GM18867 (cell line): ENCODE data around the gene OXLD1.

Experiments
- ATAC-seq: cut with Tn5 transposase; IDR thresholded peaks from one replicate; pipeline ENCODE4 v1.9.1; 2021; ENCODE audit warnings: mild to moderate bottlenecking, moderate library complexity; ENCODE audit not compliant: unreplicated experiment

OXLD1 gene

DNA sequence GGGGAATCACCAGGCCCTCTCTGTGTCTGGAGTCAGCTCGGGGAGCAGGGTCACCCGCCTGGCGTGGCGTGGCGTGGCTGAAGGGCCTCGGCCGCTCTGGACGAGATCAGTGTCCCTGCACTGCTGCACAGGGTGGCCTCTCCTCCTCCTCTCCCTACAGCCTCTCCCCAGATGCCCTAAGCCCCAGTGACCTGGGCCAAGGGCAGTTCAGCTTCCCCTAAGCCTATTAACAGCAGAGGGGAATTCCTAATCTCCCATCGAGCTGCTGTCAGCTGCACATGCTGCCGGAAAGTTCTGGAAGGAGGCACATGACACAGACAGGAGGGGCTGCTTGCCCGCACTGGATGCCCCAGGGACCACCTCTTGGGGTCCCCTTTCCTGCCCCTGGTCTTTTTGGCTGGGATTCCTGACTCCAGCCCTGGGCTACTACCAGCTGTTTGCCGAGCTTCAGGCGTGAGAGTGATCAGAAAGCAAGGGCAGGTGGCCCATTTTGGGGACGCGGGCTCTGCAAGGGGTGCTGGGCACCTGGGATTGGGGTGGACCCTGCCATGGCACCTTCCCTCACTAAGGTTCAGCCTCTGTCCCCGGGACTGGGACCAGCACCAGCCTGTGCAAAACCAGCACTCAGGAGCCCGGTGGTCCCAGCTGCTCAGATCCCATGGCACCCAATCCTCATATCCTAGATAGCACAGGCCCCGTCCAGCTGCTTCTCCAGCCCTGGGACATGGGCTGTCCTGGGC lies 10.9 kb downstream of the OXLD1 start:
- no peak for ATAC-seq

DNA sequence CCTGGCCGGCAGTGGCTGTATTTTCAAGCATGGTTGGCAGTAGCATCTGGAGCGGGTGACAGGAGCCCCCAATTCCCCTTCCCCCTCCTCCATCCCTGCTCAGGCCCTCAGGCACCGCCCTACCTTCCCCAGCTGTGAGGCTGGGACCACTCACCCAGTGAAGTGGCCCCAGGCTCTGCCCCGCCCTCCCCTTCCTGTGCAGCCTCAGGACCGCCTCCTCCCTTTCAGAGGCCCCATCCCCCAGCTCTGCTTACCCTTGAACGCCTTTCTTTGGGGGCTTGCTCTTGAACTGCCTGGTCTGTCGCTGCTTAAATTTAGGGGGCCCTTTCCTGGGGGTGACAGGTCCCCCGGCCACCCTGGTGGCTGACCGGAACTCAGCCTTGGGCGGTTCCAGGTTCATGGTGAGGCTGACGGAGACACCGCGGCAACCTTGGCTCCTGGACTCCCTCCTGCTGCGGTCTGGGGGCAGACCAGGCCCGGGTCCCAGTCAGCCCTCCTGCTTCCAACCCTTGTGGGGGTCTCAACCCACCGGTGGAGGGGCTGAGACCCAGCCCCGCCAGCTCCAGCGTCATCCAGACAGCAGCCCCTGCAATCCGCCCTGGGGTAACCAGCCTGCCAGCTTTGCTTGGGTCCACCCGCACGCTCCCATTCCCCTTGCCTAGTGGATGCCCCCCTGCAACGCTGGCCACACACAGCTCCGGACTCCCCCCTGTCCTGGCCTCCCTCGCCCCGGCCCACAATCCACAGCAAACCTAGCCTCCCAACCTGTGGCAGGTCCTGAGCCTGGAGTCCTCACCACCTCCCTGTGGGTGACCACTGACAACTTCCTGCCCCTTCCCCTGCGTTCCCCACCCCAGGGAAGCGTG lies 13.3 kb downstream of the OXLD1 start:
- no peak for ATAC-seq

DNA sequence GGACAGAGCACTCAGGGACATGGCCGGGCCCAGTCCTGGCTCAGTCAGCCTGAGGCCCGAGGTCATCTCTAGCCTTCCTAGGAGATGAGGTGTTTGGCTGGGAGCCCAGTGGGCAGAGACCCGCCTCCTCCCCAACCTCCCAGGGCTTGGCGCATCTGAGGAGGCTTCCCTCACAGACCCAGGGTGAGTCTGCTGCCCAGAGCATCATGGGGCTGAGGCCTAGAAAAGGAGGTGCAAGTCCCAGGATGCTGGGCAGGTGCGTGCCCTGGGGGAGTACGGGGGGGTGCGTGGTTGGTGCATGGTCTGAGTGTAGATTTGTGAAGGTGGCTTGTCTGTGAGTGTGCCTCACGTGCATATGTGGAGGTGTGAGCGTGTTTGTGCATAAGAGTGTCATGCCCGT lies 14.7 kb downstream of the OXLD1 start:
- ATAC-seq = no peak

DNA sequence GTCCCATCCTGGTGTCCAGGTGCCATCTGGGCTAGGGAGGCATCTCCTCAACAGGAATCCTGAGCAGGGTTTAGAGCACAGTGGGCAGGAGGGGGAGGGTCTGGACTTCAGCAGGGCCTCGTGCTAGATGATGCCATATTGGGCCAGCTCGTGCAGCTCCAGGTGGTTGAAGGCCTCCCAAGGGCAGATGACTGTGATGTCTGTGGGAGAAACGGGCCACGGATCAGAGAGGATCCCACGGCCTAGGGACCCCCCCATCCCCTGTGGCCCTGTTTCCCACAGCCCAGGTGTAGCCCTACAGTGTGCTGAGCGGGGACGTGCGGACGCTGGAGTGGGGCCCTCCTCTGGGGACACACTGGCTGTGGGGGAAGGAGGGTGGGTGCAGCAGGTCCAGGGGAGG lies 15.5 kb downstream of the OXLD1 start:
- ATAC-seq = no peak

DNA sequence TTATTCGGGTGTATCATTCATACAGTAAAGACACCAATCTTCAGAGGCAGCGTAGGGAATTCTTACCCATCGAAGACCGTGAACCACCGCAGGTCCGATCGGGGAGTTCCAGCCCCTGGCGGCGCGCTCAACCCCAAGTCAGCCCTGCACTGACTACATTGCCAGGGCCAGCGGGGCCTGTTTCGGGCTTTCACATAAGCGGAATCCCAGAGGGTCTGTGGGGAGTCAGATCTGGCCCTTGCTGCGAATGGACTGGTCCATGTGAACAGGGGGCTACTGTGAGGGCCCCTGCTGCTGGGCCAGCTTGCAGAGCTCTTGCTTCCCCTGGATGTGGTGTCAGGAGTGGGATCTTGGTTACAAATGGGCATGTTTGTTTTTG lies 17.7 kb downstream of the OXLD1 start:
- no peak for ATAC-seq

DNA sequence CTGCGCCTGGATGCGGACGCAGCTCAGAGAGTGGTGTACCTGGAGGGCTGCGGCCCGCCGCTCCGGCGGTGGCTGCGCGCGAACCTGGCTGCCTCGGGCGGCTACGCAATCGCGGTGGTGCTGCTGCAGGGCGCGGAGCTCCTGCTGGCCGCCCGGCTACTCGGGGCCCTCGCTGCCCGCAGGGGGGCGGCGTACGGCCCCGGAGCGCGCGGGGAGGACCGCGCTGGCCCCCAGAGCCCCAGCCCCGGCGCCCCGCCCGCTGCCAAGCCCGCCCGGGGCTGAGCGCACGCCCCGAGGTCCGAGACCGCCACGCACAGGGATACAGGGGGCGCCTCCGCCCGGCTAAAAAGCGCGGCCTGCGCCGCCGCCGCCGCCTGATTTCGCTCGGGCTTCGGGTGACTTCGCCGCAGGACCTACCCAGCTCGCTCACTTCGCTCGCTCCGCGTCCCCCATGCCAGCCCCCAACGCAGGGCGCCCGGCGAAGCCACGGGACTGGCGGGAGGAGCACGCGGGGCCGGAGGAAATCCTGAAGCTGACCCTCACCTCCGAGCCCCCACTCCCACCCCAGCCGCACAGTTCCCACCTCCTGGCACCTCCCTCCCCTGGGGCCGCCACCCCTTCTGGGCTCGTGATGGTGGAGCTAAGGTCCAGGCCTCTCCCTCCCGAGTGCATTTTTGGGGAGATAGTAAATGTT lies 18.2 kb downstream of the OXLD1 start:
- ATAC-seq = no peak

DNA sequence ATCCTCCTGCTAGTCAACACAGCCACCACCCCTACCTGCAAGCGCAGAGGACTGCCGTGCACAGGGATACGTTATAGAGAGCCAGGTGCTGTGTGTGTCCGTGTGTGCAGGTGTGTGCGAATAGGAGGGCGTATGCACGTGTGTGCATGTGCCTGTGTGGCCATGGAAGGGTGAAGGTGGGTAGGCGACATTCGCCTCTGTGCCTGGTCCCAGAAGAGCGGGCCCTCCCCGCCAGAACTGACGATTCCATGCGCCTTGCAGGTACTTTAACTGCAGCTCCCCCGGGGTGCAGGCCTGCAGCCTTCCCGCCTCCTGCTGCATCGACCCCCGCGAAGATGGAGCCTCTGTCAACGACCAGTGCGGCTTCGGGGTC lies 18.8 kb downstream of the OXLD1 start:
- no peak for ATAC-seq

DNA sequence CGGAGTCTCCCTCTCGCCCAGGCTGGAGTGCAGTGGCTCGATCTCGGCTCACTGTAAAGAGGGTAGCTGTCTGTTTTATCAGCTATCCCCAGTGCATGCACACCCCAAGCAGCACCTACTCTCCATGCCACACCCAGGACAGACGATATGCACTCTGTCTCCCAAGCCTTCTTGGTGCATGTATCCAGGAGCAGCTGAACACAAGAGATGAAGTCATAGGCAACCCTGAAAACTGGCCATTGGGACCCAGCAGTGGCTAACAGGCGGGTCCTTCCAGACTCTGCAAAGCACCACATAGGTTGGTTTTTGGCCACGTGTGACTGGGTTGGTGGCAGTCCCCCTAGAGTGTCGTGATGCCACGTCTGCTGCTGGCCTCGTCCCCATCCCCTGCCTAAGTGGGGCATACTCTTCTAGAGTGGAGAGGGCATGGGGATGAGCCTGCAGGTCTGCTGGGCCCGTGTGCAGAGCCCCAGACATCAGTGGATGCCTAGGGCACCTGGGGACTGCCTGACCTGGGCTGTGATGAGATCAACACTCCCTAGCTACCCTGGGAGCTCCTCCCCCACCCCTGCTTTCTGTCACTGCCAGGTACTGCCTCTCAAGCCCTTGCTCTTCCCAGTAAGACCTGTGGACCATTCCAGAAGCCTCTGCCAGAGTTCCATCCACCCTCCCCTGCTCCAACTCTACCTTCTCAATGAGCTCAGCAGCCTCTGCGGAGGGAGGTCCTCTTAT lies 19.4 kb downstream of the OXLD1 start:
- ATAC-seq = no peak

DNA sequence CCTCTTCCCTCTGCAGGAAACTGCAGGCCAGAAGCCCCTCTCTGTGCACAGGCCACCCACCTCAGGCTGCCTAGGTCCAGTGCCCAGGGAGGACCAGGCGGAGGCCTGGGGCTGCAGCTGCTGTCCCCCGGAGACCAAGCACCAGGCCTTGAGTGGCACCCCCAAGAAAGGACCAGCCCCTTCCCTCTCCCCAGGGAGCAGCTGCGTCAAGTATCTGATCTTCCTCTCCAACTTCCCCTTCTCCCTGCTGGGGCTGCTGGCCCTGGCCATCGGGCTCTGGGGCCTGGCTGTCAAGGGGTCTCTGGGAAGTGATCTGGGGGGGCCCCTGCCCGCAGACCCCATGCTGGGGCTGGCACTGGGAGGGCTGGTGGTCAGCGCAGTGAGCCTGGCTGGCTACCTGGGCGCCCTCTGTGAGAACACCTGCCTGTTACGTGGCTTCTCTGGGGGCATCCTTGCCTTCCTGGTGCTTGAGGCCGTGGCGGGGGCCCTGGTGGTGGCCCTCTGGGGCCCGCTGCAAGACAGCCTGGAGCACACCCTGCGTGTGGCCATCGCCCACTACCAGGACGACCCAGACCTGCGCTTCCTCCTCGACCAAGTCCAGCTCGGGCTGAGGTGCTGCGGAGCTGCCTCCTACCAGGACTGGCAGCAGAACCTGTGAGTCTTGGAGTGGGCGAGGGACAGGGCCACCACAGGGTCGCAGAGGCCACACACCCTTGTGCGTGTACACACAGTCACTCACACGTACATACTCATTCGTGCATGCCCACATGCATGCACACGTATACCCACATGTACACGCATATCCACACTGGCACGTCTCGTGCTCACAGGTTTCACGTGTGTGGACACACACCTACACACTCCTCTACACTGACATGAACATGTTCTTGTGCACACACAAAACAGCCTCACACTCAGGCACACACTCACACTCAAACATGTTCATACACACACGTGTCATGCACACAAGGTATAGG lies 21.1 kb downstream of the OXLD1 start:
- no peak for ATAC-seq

DNA sequence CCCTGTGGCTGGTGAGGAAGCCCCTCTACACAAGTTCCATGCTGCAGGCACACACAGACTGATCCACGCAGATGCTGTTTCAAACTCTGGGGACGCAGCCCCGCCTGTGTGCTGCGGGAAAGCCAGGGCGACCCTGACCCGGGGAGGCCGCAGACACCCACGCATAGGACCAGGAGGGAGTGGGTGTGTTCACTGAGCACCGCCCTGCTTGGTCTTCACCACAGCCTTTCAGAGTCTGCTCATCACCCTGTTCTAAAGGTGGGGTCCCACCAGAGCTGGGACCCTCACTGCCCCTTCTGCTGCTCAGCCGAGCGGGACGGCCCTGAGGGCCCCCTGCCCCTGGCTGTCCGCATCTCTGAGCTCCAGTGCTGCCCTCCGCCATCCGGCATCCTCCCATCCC lies 21.9 kb downstream of the OXLD1 start:
- ATAC-seq = no peak

DNA sequence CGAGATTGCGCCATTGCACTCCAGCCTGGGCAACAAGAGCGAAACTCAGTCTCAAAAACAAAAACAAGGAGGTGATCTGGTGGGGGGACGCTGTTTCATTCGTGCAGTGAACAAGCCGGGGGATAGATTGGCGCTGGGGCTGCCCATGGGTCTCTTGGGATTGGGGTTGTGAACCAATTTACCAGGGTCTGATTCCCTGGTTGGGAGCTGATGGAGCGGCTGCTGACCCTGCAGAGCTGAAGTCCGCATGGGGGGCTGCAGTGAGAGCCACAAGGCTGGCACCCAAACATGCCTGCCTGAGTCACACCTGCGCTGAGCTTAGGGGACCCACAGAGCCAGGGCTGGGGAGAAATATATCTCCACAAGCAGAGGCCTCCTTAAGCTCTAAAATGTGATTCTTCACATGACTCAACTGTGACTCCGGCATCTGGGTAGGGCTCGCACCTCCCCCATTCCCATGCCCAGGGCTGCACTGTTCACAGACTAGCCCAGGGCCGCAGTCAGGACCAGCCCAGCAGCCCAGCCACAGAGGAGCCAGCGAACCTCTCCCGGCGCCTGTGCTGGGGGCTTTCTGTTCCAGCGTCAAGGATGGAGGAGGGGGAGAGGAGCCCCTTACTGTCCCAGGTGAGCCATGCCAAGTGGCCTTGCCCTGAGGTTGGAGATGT lies 24.4 kb downstream of the OXLD1 start:
- no peak for ATAC-seq

DNA sequence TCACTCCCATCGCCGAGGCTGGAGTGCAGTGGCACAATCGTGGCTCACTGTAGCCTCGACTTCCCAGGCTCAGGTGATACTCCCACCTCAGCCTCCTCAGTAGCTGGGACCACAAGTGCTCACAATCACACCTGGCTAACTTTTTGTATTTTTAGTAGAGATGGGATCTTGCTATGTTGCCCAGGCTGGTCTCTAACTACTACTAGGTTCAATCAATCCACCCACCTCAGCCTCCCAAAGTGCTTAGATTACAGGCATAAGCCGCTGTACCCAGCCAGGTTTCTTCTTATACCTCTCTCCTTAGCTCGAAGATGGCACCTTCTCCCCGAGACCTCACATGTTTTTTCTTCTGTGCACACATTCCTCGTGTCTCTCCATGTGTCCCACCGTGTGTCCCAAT lies 26.4 kb downstream of the OXLD1 start:
- ATAC-seq = no peak

DNA sequence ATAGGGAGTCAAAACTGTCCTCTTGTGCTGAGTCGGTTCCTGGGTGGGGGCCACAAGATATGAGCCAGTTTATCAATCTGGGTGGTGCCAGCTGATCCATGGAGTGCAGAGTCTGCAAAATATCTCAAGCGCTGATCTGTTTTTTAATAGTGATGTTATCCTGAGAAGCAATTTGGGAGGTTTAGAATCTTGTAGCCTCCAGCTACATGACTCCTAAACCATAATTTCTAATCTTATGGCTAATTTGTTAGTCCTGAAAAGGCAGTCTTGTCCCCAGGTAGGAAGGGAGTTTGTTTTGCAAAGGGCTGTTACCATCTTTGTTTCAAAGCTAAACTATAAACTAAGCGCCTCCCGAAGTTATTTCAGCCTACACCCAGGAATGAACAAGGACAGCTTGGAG lies 27.7 kb downstream of the OXLD1 start:
- no peak for ATAC-seq

DNA sequence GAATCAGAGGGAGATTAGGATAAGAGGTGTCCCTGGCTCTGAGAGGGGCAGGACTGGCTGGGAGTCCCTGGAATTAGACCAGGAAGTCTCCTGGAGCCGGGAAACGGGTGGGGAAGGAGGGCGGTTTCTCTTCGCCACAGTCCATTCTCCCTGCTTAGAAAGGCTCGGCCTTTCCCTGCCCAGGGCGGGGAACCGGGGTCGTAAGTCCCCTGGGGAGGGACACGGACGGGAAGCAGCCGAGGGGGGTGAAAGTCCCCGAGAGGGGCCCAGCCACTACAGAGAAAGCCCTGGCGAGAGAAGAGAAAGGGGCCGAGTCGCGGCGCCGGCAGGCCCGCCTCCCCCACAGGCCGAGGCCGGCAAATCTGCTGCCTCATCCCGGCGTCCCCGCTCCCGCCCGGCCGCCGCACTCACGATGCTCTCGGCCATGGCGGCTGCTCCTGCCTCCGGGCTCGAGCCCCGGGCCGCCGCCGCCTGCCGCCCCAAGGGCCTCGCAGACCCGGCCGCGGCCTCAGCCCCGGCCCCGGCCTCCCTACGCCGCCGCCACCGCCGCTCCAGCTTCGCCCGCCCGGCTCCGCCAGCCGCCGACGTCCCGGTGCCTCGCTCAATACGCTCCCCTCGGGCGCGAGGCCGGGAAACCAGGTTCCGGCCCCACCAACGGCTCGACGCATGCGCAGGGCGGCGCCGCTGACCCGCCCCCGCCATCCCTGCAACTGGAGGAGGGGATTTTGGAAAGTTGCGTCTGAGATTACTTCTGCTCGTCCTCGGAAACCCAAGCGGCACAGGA lies 29.7 kb downstream of the OXLD1 start, which contains the start of the genes NPLOC4 and TSPAN10:
NPLOC4 (minus strand) TSS at position 608 of the 784 bp plus-strand sequence; CDS start at position 426, 182 bp downstream.
TSPAN10 (plus strand) TSS at position 692 of the 784 bp plus-strand sequence. CDS start 5,217 bp downstream, outside the sequence.
- ATAC-seq = peak; percentile 89

DNA sequence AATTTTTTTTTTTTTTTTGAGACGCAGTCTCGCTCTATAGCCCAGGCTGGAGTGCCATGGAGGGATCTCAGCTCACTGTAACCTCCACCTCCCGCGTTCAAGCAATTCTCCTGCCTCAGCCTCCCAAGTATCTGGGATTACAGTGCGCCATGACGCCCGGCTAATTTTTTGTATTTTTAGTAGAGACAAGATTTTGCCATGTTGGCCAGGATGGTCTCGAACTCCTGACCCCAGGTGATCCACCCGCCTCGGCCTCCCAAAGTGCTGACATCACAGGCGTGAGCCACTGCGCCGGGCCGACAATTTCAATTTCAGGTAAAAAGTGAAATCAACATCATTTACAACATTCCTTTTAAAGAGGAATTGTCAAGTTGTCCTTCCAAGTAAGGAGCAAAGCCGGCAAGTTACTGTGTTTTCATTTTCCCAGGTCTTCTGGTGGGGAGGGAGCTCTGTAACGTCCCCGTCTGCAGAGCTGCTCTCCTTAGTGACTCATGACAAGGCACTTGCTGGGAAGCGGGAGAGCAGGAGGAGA lies 30.4 kb downstream of the OXLD1 start:
- ATAC-seq = peak; percentile 10

DNA sequence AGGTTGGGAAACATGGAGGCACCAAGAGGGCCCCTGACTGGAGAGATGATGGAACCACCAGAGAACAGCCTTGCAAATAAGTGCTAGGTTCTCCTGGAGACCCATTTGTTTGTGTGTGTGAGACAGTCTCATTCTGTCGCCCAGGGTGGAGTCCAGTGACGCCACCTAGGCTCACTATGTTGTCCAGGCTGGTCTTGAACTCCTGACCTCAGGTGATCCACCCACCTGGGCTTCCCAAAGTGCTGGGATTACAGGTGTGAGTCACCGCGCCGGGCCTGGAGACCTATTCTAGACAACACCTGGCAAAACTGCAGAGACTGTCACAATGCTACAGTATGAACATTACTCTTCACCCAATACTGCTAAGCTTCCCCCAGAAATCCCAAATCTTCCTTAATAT lies 31.0 kb downstream of the OXLD1 start:
- ATAC-seq = no peak

DNA sequence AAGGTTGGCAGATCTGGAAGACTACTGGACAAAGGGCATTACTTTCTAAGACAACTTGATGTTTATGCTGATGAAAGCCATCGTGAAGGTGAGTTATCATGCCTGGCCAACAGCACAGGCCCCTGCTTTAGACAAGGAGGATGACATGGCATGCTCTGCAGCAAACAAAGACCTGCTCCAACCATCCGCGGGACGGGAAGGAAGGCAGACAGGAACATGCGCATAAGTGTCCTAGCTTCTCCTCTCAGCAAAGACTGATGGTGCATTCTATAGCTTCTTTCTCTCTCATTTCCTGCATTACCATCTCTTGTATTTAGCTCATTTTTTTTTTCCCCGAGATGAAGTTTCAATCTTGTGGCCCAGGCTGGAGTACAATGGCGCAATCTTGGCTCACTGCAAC lies 34.9 kb downstream of the OXLD1 start:
- ATAC-seq = no peak

DNA sequence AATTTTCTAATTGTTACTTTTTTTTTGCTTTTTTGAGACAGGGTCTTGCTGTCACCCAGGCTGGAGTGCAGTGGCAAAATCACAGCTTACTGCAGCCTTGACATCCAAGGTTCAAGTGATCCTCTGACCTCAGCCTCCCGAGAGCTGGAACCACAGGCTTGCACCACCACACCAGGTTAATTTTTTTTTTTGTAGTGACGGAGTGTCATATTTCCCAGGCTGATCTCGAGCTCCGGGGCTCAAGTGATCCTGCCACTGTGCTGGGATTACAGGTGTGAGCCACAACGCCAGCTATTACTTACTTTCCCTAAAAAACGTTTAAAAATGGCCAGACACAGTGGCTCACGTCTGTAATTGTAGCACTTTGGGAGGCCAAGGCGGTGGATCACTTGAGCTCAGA lies 36.1 kb downstream of the OXLD1 start:
- ATAC-seq = no peak
